NCI-H510A (cell line): Measurements from ENCODE around the gene DCAF15.

Experiments used
- DNase-seq: peaks from one replicate; lab custom pipeline; 2025; lab: John Stamatoyannopoulos, UW

DCAF15 gene

GRCh38 chr19:13931391-13932148, 20.7 kb upstream of the DCAF15 start:
- DNase-seq, result no peak

GRCh38 chr19:13932149-13932637, 20.1 kb upstream of the DCAF15 start:
- DNase-seq, result no peak

- no peak for DNase-seq
Observed at GRCh38 chr19:13932911-13933393, 19.4 kb upstream of the DCAF15 start.

- no peak for DNase-seq
Observed at GRCh38 chr19:13934785-13935109, 17.6 kb upstream of the DCAF15 start.

GRCh38 chr19:13935765-13936510, 16.4 kb upstream of the DCAF15 start:
- DNase-seq, result no peak

GRCh38 chr19:13937479-13938300, 14.6 kb upstream of the DCAF15 start:
- no peak for DNase-seq

- DNase-seq, result no peak
Observed at GRCh38 chr19:13938301-13939064, 13.8 kb upstream of the DCAF15 start, which contains the start of gene PODNL1. Gene PODNL1, minus strand, starts transcription at chr19:13938417. Its CDS starts 236 bp downstream, at chr19:13938181.

- DNase-seq, result no peak
Observed at GRCh38 chr19:13942023-13942684, 10.2 kb upstream of the DCAF15 start.

GRCh38 chr19:13946414-13946813, 5.9 kb upstream of the DCAF15 start:
- DNase-seq, result no peak

- DNase-seq, result no peak
Observed at GRCh38 chr19:13951043-13951442, 1.3 kb upstream of the DCAF15 start.

- DNase-seq, result no peak
Observed at GRCh38 chr19:13951799-13952153, 533 bp upstream of the DCAF15 start.

GRCh38 chr19:13952931-13953531, 722 bp downstream of the DCAF15 start:
- DNase-seq, result no peak

- DNase-seq, result no peak
Observed at GRCh38 chr19:13954185-13954584, 1.9 kb downstream of the DCAF15 start.

- no peak for DNase-seq
Observed at GRCh38 chr19:13955662-13956364, 3.5 kb downstream of the DCAF15 start.

GRCh38 chr19:13956365-13956744, 4.0 kb downstream of the DCAF15 start:
- no peak for DNase-seq

GRCh38 chr19:13957051-13957450, 4.7 kb downstream of the DCAF15 start:
- DNase-seq, result no peak

- no peak for DNase-seq
Observed at GRCh38 chr19:13958043-13958442, 5.7 kb downstream of the DCAF15 start.

GRCh38 chr19:13959141-13959961, 7.0 kb downstream of the DCAF15 start:
- DNase-seq, result no peak
